MM.1S (cell line): ENCODE results near the gene ANKRD31.
A peak's percentile ranks its signal among the peaks of the same experiment; 100 is the strongest.

ENCODE experiments used
- DNase-seq: peaks from one replicate; pipeline ENCODE4 v3.0.0-alpha.2; 2015
- H2AFZ ChIP-seq: fragments of 300-600 bp; sonication (generic); 2 replicates; pipeline ENCODE4 v1.6.0; 2016; ENCODE audit warnings: antibody characterized with exemption, low read length
- H3F3A ChIP-seq: fragments of 300-600 bp; sonication (generic); 2 replicates; pipeline ENCODE4 v1.6.1; 2016; ENCODE audit warnings: mild to moderate bottlenecking, antibody characterized with exemption, low read length, moderate library complexity, mixed read lengths; ENCODE audit not compliant: insufficient read depth
- H3K27ac ChIP-seq: fragments of 300-600 bp; sonication (generic); 2 replicates; pipeline ENCODE4 v1.5.1; 2016; ENCODE audit warnings: mild to moderate bottlenecking, low read length
- H3K27me3 ChIP-seq: fragments of 300-600 bp; sonication (generic); replicated peaks from 2 replicates; pipeline ENCODE4 v1.6.0; 2016; ENCODE audit warnings: low read length; ENCODE audit not compliant: insufficient read depth
- H3K36me3 ChIP-seq: fragments of 300-600 bp; sonication (generic); replicated peaks from 2 replicates; pipeline ENCODE4 v1.6.1; 2016; ENCODE audit warnings: mild to moderate bottlenecking, low read length, mixed read lengths; ENCODE audit not compliant: insufficient read depth
- H3K4me1 ChIP-seq: fragments of 300-600 bp; sonication (generic); 2 replicates; pipeline ENCODE4 v1.6.1; 2016; ENCODE audit warnings: low read length, mixed read lengths
- H3K4me2 ChIP-seq: fragments of 300-600 bp; sonication (generic); 2 replicates; pipeline ENCODE4 v1.6.0; 2016; ENCODE audit warnings: low read depth, low read length
- H3K4me3 ChIP-seq: fragments of 300-600 bp; sonication (generic); 2 replicates; pipeline ENCODE4 v1.5.1; 2016; ENCODE audit warnings: low read length, mixed read lengths
- H3K79me2 ChIP-seq: fragments of 300-600 bp; sonication (generic); 2 replicates; pipeline ENCODE4 v1.6.1; 2016; ENCODE audit warnings: mixed run types, low read length, mixed read lengths
- H3K9ac ChIP-seq: fragments of 300-600 bp; sonication (generic); 2 replicates; pipeline ENCODE4 v1.6.1; 2016; ENCODE audit warnings: low read length, mixed read lengths
- H3K9me2 ChIP-seq: fragments of 300-600 bp; sonication (generic); replicated peaks from 2 replicates; pipeline ENCODE4 v1.6.1; 2016; ENCODE audit warnings: mild to moderate bottlenecking, low read length, mixed read lengths; ENCODE audit not compliant: insufficient read depth
- H3K9me3 ChIP-seq: fragments of 300-600 bp; sonication (generic); replicated peaks from 2 replicates; pipeline ENCODE4 v1.6.1; 2016; ENCODE audit warnings: mild to moderate bottlenecking, low read length, mixed read lengths; ENCODE audit not compliant: insufficient read depth
- H4K20me1 ChIP-seq: fragments of 300-600 bp; sonication (generic); 2 replicates; pipeline ENCODE4 v1.6.1; 2016; ENCODE audit warnings: mild to moderate bottlenecking, low read length, moderate library complexity, mixed read lengths; ENCODE audit not compliant: insufficient read depth
- EZH2 ChIP-seq: fragments of 300-600 bp; sonication (generic); optimal IDR thresholded peaks from 2 replicates; pipeline ENCODE3; 2017; ENCODE audit warnings: low read depth, mild to moderate bottlenecking, antibody characterized with exemption, low read length, mixed read lengths
- EZH2phosphoT487 ChIP-seq: fragments of 300-600 bp; sonication (generic); IDR thresholded peaks from 2 replicates; pipeline ENCODE4 v1.6.1; 2018; ENCODE audit warnings: antibody characterized with exemption, low read length
- TF ChIP-seq, protein P1 (sequence below): fragments of 300-600 bp; sonication (generic); IDR thresholded peaks from 2 replicates; pipeline ENCODE4 v1.5.1; 2016; ENCODE audit warnings: antibody characterized with exemption, low read length, mixed read lengths

Gene ANKRD31, protein sequence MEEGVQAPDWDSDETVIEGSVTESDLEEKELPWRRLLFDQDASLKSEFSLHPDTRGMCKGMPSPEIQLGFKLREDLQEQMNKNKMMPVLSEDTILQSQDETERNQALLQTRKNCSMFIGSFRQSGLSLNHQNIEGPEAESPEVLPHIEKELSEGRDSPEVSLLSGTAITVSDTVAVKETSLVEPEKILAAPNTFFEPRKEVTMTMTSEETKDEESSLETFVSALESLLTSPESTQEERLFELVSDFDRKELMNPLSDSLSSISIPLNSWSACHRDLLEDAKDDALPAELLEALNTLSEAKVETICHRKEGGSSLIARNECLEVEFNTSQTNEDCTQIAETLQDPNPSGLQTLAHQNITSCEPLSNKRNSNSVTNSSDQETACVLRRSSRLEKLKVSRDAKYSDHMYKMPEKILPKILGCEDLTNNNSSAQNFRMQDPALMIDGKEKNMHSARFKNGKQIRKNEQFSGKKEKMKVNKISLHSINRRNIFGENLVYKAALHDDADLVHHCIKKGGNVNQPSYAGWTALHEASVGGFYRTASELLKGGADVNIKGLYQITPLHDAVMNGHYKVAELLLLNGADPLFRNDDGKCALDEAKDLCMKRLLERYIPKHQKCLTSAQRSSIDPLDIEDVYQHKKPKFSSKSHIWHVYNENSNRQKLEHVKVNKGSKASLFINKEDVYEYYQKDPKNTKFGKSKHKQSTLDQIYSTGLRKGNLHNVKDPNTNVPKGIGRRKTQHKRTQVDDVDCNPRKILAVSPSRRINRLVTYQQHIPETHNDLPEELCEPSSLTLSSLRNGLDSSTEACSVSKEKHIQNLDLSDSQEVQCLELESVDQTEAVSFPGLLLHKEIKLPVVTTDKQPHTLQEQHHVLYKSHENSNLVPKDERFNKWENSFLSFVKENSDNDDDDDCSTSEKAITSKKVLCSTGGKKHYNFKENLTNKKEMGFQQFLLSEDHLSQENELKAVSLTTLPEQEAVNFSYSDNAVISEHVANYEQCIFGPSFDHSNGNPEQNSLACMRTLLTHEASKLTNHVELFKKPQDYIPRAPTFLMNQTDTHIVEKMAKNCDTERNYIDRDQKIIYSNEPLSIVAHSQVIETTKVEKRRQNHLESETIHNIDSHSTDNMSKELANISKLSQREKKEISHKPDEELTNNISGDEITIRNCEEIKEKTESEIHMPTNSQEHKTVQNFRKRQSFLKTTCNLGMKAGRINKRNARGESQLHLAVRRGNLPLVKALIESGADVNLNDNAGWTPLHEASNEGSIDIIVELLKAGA (N-terminal part only)

DNA sequence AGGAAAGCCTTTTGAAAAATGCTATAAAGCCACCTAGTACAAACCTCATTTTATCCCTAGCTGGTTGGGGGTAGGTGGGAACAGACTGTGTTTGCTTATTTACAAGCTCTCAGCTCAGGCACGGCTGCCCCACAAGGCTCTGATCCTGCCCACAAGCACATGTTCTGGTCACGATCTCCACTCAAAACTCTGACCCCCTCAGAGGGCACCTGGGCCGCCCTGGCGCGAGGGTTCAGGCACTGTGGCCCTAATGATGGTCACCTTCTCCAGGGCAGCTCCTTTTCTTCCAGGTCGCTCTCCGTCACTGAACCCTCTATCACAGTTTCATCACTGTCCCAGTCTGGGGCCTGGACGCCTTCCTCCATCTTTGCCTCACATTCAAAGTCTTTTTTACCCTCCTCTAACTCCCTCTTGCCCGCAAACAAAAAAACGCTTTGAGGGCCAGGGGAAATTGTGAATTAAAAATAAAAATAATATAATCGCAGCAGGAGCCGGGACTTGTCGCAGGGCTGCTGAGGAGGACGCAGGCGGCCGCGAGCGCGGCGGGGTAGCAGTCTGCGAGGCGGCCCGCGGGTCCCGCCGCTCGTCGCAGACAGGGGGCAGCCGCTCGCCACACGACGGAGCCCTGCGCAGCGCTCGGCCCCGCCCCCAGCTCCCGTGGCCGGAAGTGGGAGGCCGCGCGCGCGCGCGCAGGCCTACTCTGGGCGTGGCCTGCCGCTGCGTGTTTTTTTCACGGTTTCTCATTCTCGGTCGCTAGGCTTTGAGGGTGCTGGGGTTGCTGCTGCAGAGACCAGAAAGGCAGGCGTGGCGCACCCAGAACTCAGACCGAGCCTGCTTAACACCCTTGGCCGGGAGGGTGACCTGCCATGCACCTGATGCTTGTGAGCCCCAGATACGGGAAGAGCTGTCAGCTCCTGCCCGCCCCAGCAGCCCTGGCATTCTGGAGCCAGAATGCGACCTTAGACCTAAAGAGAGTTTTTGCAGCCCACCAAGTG, at the start of gene ANKRD31:
Gene ANKRD31, minus strand, starts transcription at position 557 of the 995 bp plus-strand sequence. Its CDS starts 192 bp downstream, at position 365.
- Histone ChIP-seq H3K4me2 (peak within 1 kb of the TSS; percentile 87), H3K9me2 (no peaks in the 10 kb centered on the region), H3K27me3 (no peaks in the 10 kb centered on the region), H2AFZ (peak within 1 kb of the TSS; percentile 94), H3K36me3 (no peaks in the 10 kb centered on the region), H3K4me3 (peak within 1 kb of the TSS; percentile 83), H4K20me1 (no peaks in the 10 kb centered on the region), H3K79me2 (no peaks in the 10 kb centered on the region), H3K9me3 (no peaks in the 10 kb centered on the region), H3K27ac (peak within 1 kb of the TSS; percentile 41; the same call in 1 of the 2 replicates), H3K9ac (peak within 1 kb of the TSS; percentile 71), H3K4me1 (0 out of 2 replicates have a peak, but pooled peaks cover 4% of the 10 kb centered on the region), H3F3A (no peaks in the 10 kb centered on the region)
- TF ChIP-seq, protein P1, sequence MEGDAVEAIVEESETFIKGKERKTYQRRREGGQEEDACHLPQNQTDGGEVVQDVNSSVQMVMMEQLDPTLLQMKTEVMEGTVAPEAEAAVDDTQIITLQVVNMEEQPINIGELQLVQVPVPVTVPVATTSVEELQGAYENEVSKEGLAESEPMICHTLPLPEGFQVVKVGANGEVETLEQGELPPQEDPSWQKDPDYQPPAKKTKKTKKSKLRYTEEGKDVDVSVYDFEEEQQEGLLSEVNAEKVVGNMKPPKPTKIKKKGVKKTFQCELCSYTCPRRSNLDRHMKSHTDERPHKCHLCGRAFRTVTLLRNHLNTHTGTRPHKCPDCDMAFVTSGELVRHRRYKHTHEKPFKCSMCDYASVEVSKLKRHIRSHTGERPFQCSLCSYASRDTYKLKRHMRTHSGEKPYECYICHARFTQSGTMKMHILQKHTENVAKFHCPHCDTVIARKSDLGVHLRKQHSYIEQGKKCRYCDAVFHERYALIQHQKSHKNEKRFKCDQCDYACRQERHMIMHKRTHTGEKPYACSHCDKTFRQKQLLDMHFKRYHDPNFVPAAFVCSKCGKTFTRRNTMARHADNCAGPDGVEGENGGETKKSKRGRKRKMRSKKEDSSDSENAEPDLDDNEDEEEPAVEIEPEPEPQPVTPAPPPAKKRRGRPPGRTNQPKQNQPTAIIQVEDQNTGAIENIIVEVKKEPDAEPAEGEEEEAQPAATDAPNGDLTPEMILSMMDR, result peak; percentile 66
- TF ChIP-seq EZH2phosphoT487 (no peak), EZH2 (no peak)
- DNase-seq, result peak; percentile 90

DNA sequence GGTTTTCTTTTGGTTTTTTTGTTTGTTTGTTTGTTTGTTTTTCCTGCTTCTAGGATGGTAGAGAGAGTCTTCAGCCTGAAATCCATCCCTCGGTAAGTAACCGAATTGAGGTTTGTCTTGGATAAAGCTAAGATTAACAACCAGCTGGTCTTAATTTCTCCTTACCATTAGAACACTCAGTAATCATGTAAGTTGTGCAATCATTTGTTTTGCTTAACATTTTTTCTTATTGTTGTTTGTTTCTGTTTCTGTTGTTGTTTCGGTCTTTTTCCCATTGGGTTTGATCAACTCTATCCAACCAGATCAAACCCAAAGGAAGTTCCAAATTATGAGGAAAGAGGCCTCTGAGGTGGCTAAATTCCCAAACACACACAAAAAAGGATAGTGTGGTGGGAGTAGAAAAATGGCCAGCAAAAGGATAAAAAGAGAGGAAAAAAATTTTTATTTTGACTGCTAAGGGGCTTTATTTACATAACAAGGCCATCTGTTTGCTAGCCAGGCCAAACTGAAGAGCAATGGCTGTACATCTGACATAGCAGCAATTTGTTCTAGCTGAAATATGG, 49.6 kb upstream of the ANKRD31 start:
- H3K9me3 ChIP-seq, result no peaks in the 10 kb centered on the region
- H3K36me3 ChIP-seq, result no peaks in the 10 kb centered on the region
- H3K79me2 ChIP-seq, result no peaks in the 10 kb centered on the region
- H3K27me3 ChIP-seq, result no peaks in the 10 kb centered on the region
- H3K4me1 ChIP-seq, result no peaks in the 10 kb centered on the region
- H3K4me2 ChIP-seq, result no peak overlapping the region
- no peaks in the 10 kb centered on the region for H3F3A ChIP-seq
- no peak overlapping the region for H3K9ac ChIP-seq
- H4K20me1 ChIP-seq, result no peaks in the 10 kb centered on the region
- no peak overlapping the region for H2AFZ ChIP-seq
- TF ChIP-seq, protein P1, result no peak
- TF ChIP-seq EZH2phosphoT487 (no peak), EZH2 (no peak)
- H3K4me3 ChIP-seq, result no peak overlapping the region
- no peak overlapping the region for H3K27ac ChIP-seq
- H3K9me2 ChIP-seq, result no peaks in the 10 kb centered on the region
- no peak for DNase-seq
